Activated T-cell treated with anti-CD3 and anti-CD28 coated beads for 1 hour (primary cell): ENCODE results near the gene EFEMP2.

Experiments used
- DNase-seq: peaks from one replicate; pipeline ENCODE4 v3.0.0-alpha.2; 2020; ENCODE audit warnings: low read depth

EFEMP2 gene

GRCh38 chr11:65885231-65885630 is 12.6 kb upstream of the EFEMP2 start:
- no peak for DNase-seq

GRCh38 chr11:65884716-65885092 is 12.1 kb upstream of the EFEMP2 start:
- DNase-seq = peak; percentile 73

GRCh38 chr11:65883786-65884715 is 11.5 kb upstream of the EFEMP2 start:
- DNase-seq = no peak

GRCh38 chr11:65883058-65883761 is 10.6 kb upstream of the EFEMP2 start:
- no peak for DNase-seq

GRCh38 chr11:65882120-65883057 is 9.8 kb upstream of the EFEMP2 start:
- no peak for DNase-seq

- DNase-seq = no peak
Observed at GRCh38 chr11:65880844-65881421, 8.3 kb upstream of the EFEMP2 start.

- DNase-seq = no peak
Observed at GRCh38 chr11:65880027-65880426, 7.4 kb upstream of the EFEMP2 start.

GRCh38 chr11:65879617-65880016 is 7.0 kb upstream of the EFEMP2 start, which contains the start of gene CTSW:
Gene CTSW (plus strand): TSS chr11:65879837. CDS start chr11:65879855, 18 bp downstream.
- no peak for DNase-seq

- DNase-seq = peak; percentile 97
Observed at GRCh38 chr11:65873318-65874156, 937 bp upstream of the EFEMP2 start.

GRCh38 chr11:65871811-65872548 is 620 bp downstream of the EFEMP2 start:
- DNase-seq = no peak

GRCh38 chr11:65870706-65871681 is 1.6 kb downstream of the EFEMP2 start:
- no peak for DNase-seq

- DNase-seq = no peak
Observed at GRCh38 chr11:65870307-65870658, 2.3 kb downstream of the EFEMP2 start.

GRCh38 chr11:65869643-65870306 is 2.8 kb downstream of the EFEMP2 start:
- DNase-seq = no peak

GRCh38 chr11:65868907-65869306 is 3.7 kb downstream of the EFEMP2 start:
- no peak for DNase-seq

GRCh38 chr11:65868076-65868667 is 4.4 kb downstream of the EFEMP2 start:
- no peak for DNase-seq

- DNase-seq = no peak
Observed at GRCh38 chr11:65867284-65868071, 5.1 kb downstream of the EFEMP2 start.
